ENCODE measurements around the gene DPEP2. TPM values are rescaled to one million over a fixed set of nuclear protein-coding genes. Genes with fewer than 3 reads are reported as not detected.

The DPEP2 gene
- total RNA-seq, 1 donor from 2014 or later = not detected

DNA sequence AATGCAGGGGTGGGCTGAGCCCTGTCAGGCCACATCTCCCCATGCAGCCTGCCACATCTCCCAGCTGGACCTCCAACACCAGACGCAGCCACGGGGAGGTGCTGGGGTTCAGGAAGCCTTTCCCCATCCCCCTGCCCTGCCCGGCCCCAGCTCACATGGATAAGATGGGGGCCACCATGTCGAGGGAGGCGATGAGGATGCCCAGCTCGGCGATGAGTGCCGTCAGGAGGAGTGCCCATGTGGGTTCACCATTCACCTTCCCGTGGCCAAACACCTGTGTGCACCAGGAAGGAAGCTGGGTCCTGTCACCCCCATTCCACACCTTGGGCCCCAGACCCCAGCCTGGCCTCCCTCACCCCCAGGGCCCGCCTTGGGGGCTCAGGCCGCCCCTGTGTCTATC, 49.6 kb downstream of the DPEP2 start:
- no peak for TF ChIP-seq EZH2 (IDR thresholded peaks at IDR 0.05; ENCODE audit: insufficient read depth, low read length)
- TF ChIP-seq, protein P1, sequence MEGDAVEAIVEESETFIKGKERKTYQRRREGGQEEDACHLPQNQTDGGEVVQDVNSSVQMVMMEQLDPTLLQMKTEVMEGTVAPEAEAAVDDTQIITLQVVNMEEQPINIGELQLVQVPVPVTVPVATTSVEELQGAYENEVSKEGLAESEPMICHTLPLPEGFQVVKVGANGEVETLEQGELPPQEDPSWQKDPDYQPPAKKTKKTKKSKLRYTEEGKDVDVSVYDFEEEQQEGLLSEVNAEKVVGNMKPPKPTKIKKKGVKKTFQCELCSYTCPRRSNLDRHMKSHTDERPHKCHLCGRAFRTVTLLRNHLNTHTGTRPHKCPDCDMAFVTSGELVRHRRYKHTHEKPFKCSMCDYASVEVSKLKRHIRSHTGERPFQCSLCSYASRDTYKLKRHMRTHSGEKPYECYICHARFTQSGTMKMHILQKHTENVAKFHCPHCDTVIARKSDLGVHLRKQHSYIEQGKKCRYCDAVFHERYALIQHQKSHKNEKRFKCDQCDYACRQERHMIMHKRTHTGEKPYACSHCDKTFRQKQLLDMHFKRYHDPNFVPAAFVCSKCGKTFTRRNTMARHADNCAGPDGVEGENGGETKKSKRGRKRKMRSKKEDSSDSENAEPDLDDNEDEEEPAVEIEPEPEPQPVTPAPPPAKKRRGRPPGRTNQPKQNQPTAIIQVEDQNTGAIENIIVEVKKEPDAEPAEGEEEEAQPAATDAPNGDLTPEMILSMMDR (IDR thresholded peaks at IDR 0.05; ENCODE audit: insufficient read depth, low read depth, low read length) = no peak
- Histone ChIP-seq H3K4me1 (ENCODE audit: insufficient read depth, low read length) (peaks cover 9% of the 10 kb centered on the region), H3K27me3 (ENCODE audit: insufficient read depth, low read length) (no peaks in the 10 kb centered on the region), H3K27ac (ENCODE audit: low read depth, low read length) (no peak overlapping the region), H3K79me2 (ENCODE audit: insufficient read depth, low read length) (peaks cover 10% of the 10 kb centered on the region), H3K9ac (ENCODE audit: low read length) (no peak overlapping the region), H4K20me1 (ENCODE audit: insufficient read depth, low read length) (peaks cover 87% of the 10 kb centered on the region), H3K9me3 (ENCODE audit: insufficient read depth, low read depth, low read length) (no peaks in the 10 kb centered on the region), H3K4me3 (ENCODE audit: insufficient read depth, low read depth, low read length) (no peak overlapping the region), H2AFZ (ENCODE audit: low read depth, low read length) (no peak overlapping the region), H3K4me2 (ENCODE audit: low read length) (no peak overlapping the region), H3K36me3 (ENCODE audit: insufficient read depth, low read length) (peaks cover 45% of the 10 kb centered on the region)
- H3K27me3 Mint-ChIP-seq (ENCODE audit: low read depth, unreplicated experiment) = no peaks in the 10 kb centered on the region
- DNase-seq (ENCODE audit: low read depth) = no peak
- peaks cover 14% of the 10 kb centered on the region for H3K36me3 Mint-ChIP-seq (ENCODE audit: low read depth, unreplicated experiment)
- H3K27ac Mint-ChIP-seq (ENCODE audit: unreplicated experiment) = no peak overlapping the region
- no peaks in the 10 kb centered on the region for H3K4me1 Mint-ChIP-seq (ENCODE audit: low read depth, unreplicated experiment)
- no peaks in the 10 kb centered on the region for H3K9me3 Mint-ChIP-seq (ENCODE audit: unreplicated experiment)
- no peak for FAIRE-seq
- no peak overlapping the region for H3K4me3 Mint-ChIP-seq (ENCODE audit: unreplicated experiment)

DNA sequence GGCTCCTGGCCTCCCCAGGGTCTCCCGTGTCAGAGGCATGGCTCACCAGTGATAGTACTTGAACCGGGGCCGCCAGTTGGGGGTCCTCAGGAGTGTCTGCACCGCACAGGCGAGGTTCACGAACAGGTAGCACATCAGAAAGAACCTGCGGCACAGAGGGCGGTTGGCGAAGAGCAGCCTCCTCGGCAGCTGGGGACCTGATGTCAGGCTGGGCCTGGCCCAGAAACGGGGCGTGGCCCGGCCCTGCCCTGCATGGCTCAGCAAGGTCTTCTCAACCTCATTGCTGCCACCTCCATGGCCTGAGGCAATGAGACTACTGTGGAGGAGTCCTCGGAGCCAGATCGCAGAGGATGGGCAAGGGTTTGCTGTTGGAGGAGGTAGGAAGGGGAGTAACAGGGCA, 51.3 kb downstream of the DPEP2 start:
- Histone ChIP-seq H3K4me3 (ENCODE audit: insufficient read depth, low read depth, low read length) (no peak overlapping the region), H3K9ac (ENCODE audit: low read length) (no peak overlapping the region), H3K4me2 (ENCODE audit: low read length) (no peak overlapping the region), H4K20me1 (ENCODE audit: insufficient read depth, low read length) (peaks cover 89% of the 10 kb centered on the region), H3K27ac (ENCODE audit: low read depth, low read length) (no peak overlapping the region), H2AFZ (ENCODE audit: low read depth, low read length) (no peak overlapping the region), H3K36me3 (ENCODE audit: insufficient read depth, low read length) (peaks cover 32% of the 10 kb centered on the region), H3K79me2 (ENCODE audit: insufficient read depth, low read length) (peaks cover 7% of the 10 kb centered on the region), H3K9me3 (ENCODE audit: insufficient read depth, low read depth, low read length) (no peaks in the 10 kb centered on the region), H3K4me1 (ENCODE audit: insufficient read depth, low read length) (peaks cover 15% of the 10 kb centered on the region), H3K27me3 (ENCODE audit: insufficient read depth, low read length) (no peaks in the 10 kb centered on the region)
- Mint-ChIP-seq H3K4me3 (ENCODE audit: unreplicated experiment) (no peak overlapping the region), H3K4me1 (ENCODE audit: low read depth, unreplicated experiment) (no peaks in the 10 kb centered on the region), H3K27ac (ENCODE audit: unreplicated experiment) (peak overlapping the region; percentile 41), H3K27me3 (ENCODE audit: low read depth, unreplicated experiment) (no peaks in the 10 kb centered on the region), H3K36me3 (ENCODE audit: low read depth, unreplicated experiment) (peaks cover 12% of the 10 kb centered on the region), H3K9me3 (ENCODE audit: unreplicated experiment) (no peaks in the 10 kb centered on the region)
- TF ChIP-seq, protein P1 (IDR thresholded peaks at IDR 0.05; ENCODE audit: insufficient read depth, low read depth, low read length) = no peak
- TF ChIP-seq EZH2 (IDR thresholded peaks at IDR 0.05; ENCODE audit: insufficient read depth, low read length) = no peak
- FAIRE-seq (no peak), DNase-seq (ENCODE audit: low read depth) (no peak)

DNA sequence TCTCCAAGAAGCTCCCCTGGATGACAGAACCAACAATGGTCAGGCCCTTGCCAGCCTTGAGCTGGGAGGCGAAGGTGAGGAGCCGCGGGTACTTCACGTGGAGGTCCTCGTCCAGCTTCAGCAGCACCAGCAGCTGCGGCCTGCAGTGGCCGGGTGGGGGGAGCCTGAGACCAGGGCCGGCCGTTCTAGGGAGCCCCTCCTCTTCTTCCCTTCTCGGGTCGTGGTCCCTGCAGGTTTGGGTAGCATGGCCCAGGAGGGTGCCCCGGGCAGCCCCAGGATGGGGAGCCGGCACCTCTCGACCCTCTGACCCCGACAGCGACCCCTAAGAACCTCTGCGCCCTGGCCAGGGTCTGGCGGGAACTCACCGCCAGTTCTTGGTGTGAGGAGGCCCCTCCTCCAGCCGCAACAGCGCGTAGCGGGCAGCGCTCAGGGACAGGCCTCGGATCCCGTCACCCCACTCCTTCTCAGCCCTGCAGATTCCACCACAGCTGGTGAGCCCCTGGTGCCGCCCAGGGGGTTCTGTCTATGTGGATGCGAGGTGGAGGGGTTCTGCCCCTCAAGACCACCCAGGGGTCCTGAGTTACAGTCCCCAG, 52.2 kb downstream of the DPEP2 start:
- Histone ChIP-seq H2AFZ (ENCODE audit: low read depth, low read length) (no peak overlapping the region), H3K79me2 (ENCODE audit: insufficient read depth, low read length) (peaks cover 7% of the 10 kb centered on the region), H3K27ac (ENCODE audit: low read depth, low read length) (no peak overlapping the region), H3K9ac (ENCODE audit: low read length) (no peak overlapping the region), H3K27me3 (ENCODE audit: insufficient read depth, low read length) (no peaks in the 10 kb centered on the region), H4K20me1 (ENCODE audit: insufficient read depth, low read length) (peaks cover 95% of the 10 kb centered on the region), H3K4me1 (ENCODE audit: insufficient read depth, low read length) (peaks cover 15% of the 10 kb centered on the region), H3K36me3 (ENCODE audit: insufficient read depth, low read length) (peaks cover 38% of the 10 kb centered on the region), H3K4me3 (ENCODE audit: insufficient read depth, low read depth, low read length) (no peak overlapping the region), H3K4me2 (ENCODE audit: low read length) (no peak overlapping the region), H3K9me3 (ENCODE audit: insufficient read depth, low read depth, low read length) (no peaks in the 10 kb centered on the region)
- no peak overlapping the region for H3K4me3 Mint-ChIP-seq (ENCODE audit: unreplicated experiment)
- no peak overlapping the region for H3K27ac Mint-ChIP-seq (ENCODE audit: unreplicated experiment)
- H3K4me1 Mint-ChIP-seq (ENCODE audit: low read depth, unreplicated experiment) = no peaks in the 10 kb centered on the region
- TF ChIP-seq, protein P1 (IDR thresholded peaks at IDR 0.05; ENCODE audit: insufficient read depth, low read depth, low read length) = no peak
- TF ChIP-seq EZH2 (IDR thresholded peaks at IDR 0.05; ENCODE audit: insufficient read depth, low read length) = no peak
- H3K9me3 Mint-ChIP-seq (ENCODE audit: unreplicated experiment) = no peaks in the 10 kb centered on the region
- no peak for DNase-seq (ENCODE audit: low read depth)
- no peak for FAIRE-seq
- no peaks in the 10 kb centered on the region for H3K27me3 Mint-ChIP-seq (ENCODE audit: low read depth, unreplicated experiment)
- peaks cover 10% of the 10 kb centered on the region for H3K36me3 Mint-ChIP-seq (ENCODE audit: low read depth, unreplicated experiment)
